Tibial artery (tissue), 4 donors: ENCODE data around the gene CLDN4.
A peak's percentile ranks its signal among the peaks of the same experiment; 100 is the strongest.
"Not testable (repeated sequence)": the region's sequence is repeated elsewhere in the genome, so short reads cannot be mapped to it uniquely, and the experiment has no call there.

ENCODE experiments used
- DNase-seq, 2 donors: peaks; one replicate each; pipeline ENCODE4 v3.0.0-alpha.2; 2019
- H3K27ac ChIP-seq, 2 donors: fragments of 200-600 bp; sonication (generic) in 1 of 2; 1 replicate in 1 of 2; 2 replicates in 1 of 2; pipeline ENCODE4 v1.5.1; 2018 to 2019; ENCODE audit warnings: mild to moderate bottlenecking in 1 of 2
- H3K27me3 ChIP-seq, 2 donors: fragments of 200-600 bp; sonication (generic) in 1 of 2; one replicate each; pipeline versions ENCODE4 v1.5.1 to v1.6.0; 2016 to 2019
- H3K36me3 ChIP-seq, 3 donors: fragments of 200-600 bp; sonication (generic) in 2 of 3; one replicate each; pipeline ENCODE4 v1.5.1; 2016 to 2019; ENCODE audit warnings: mild to moderate bottlenecking in 2 of 3
- H3K4me1 ChIP-seq, 4 donors: fragments of 200-600 bp; sonication (generic) in 2 of 4; 1 replicate in 3 of 4; 2 replicates in 1 of 4; pipeline ENCODE4 v1.5.1; 2016 to 2019
- H3K4me3 ChIP-seq, 2 donors: fragments of 200-600 bp; sonication (generic) in 1 of 2; 1 replicate in 1 of 2; 2 replicates in 1 of 2; pipeline ENCODE4 v1.5.1; 2018 to 2019; ENCODE audit warnings: mild to moderate bottlenecking in 2 of 2
- H3K9me3 ChIP-seq, 3 donors: fragments of 200-600 bp; sonication (generic) in 1 of 3; one replicate each; pipeline ENCODE4 v1.5.1; 2016 to 2019
- CTCF ChIP-seq, 2 experiments: fragments of 200-600 bp in 1 of 2; fragments of 450-650 bp in 1 of 2; IDR thresholded peaks; one replicate each; pipeline ENCODE4 v1.5.1; 2017 to 2019; ENCODE audit warnings: antibody characterized with exemption in 2 of 2, mild to moderate bottlenecking in 1 of 2, moderate library complexity in 1 of 2
- intact Hi-C: fragments of 100-400 bp; cut with DNase I; formaldehyde crosslinking; loops from one replicate; pipeline ENCODE4 v1.15.0; 2023; ENCODE audit warnings: low total_unique reads

The CLDN4 gene

GRCh38 chr7:73844131-73844547 lies 13.3 kb downstream of the CLDN4 start:
- TF ChIP-seq CTCF (IDR thresholded peaks at IDR 0.05) = no peak
- no peak for DNase-seq
- intact Hi-C loops = loop anchor here (10.0 kb wide), 1 partner anchor 89 kb away; no protein-coding TSS in a partner anchor
- H3K9me3 ChIP-seq = no peaks in the 10 kb centered on the region
- H3K27ac ChIP-seq = no peak overlapping the region
- no peak overlapping the region for H3K4me3 ChIP-seq
- no peaks in the 10 kb centered on the region for H3K27me3 ChIP-seq
- no peaks in the 10 kb centered on the region for H3K36me3 ChIP-seq
- peaks cover 0 to 20% (median 10%) of the 10 kb centered on the region in 4 donors for H3K4me1 ChIP-seq

- Histone ChIP-seq H3K27ac (no peak overlapping the region), H3K9me3 (no peaks in the 10 kb centered on the region), H3K27me3 (no peaks in the 10 kb centered on the region), H3K4me1 (peaks cover 0 to 14% (median 10%) of the 10 kb centered on the region in 4 donors), H3K36me3 (no peaks in the 10 kb centered on the region), H3K4me3 (no peak overlapping the region)
- TF ChIP-seq CTCF (IDR thresholded peaks at IDR 0.05) = no peak
- intact Hi-C loops = loop anchor here (10.0 kb wide), 1 partner anchor 90 kb away; no protein-coding TSS in a partner anchor
- DNase-seq = no peak
These were observed 14.2 kb downstream of the CLDN4 start for GRCh38 chr7:73844848-73845460.

GRCh38 chr7:73845701-73846195 lies 15.0 kb downstream of the CLDN4 start:
- intact Hi-C loops = loop anchor here (10.0 kb wide), 1 partner anchor 91 kb away; no protein-coding TSS in a partner anchor
- H3K36me3 ChIP-seq, H3K27ac ChIP-seq, H3K9me3 ChIP-seq, H3K4me3 ChIP-seq, H3K27me3 ChIP-seq: not testable (repeated sequence)
- peaks cover 0 to 18% (median 12%) of the 10 kb centered on the region in 4 donors for H3K4me1 ChIP-seq
- DNase-seq = peak in 1 of 2 donors; percentile 50

- TF ChIP-seq CTCF (IDR thresholded peaks at IDR 0.05) = no peak
- DNase-seq = no peak
- no peaks in the 10 kb centered on the region for H3K9me3 ChIP-seq
- peaks cover 0 to 22% (median 13%) of the 10 kb centered on the region in 4 donors for H3K4me1 ChIP-seq
- H3K36me3 ChIP-seq = no peaks in the 10 kb centered on the region
- no peaks in the 10 kb centered on the region for H3K27me3 ChIP-seq
- intact Hi-C loops = loop anchor here (10.0 kb wide), 1 partner anchor 93 kb away; no protein-coding TSS in a partner anchor
- no peak overlapping the region for H3K4me3 ChIP-seq
- no peak overlapping the region for H3K27ac ChIP-seq
These were observed 17.3 kb downstream of the CLDN4 start for GRCh38 chr7:73847941-73848723.

GRCh38 chr7:73850781-73851207 lies 20.0 kb downstream of the CLDN4 start:
- intact Hi-C loops = no loop called here
- peak; percentile 77 to 80 for DNase-seq
- no peaks in the 10 kb centered on the region for H3K27me3 ChIP-seq
- H3K4me3 ChIP-seq = no peak overlapping the region
- no peaks in the 10 kb centered on the region for H3K9me3 ChIP-seq
- peak overlapping the region; percentile 59 to 60 for H3K27ac ChIP-seq
- H3K36me3 ChIP-seq = no peaks in the 10 kb centered on the region
- peaks cover 0 to 28% (median 17%) of the 10 kb centered on the region in 4 donors for H3K4me1 ChIP-seq
- no peak for TF ChIP-seq CTCF (IDR thresholded peaks at IDR 0.05)
